ENCODE data around the gene PARP2. TPM values are rescaled to one million over a fixed set of nuclear protein-coding genes. Genes with fewer than 3 reads are reported as not detected.

Gene PARP2
- total RNA-seq, 2 donors from 2014 or later, result 6.5 to 8.9 TPM

- H3K27me3 ChIP-seq, result no peaks in the 10 kb centered on the region
- H3K27ac ChIP-seq, result no peak overlapping the region
- H3K9me3 ChIP-seq, result no peaks in the 10 kb centered on the region
- H3K4me3 ChIP-seq, result no peak overlapping the region
- H3K36me3 ChIP-seq, result peaks cover 98% of the 10 kb centered on the region
- no peak for DNase-seq (ENCODE audit: low spot score)
- TF ChIP-seq CTCF (IDR thresholded peaks at IDR 0.05), result no peak
- H3K4me1 ChIP-seq, result no peaks in the 10 kb centered on the region
These were observed 44.1 kb downstream of the PARP2 start for GRCh38 chr14:20387576-20387975.

GRCh38 chr14:20388159-20388558, 44.7 kb downstream of the PARP2 start:
- Histone ChIP-seq H3K27me3 (no peaks in the 10 kb centered on the region), H3K9me3 (no peaks in the 10 kb centered on the region), H3K36me3 (peaks cover 95% of the 10 kb centered on the region), H3K4me1 (no peaks in the 10 kb centered on the region), H3K27ac (no peak overlapping the region), H3K4me3 (no peak overlapping the region)
- no peak for TF ChIP-seq CTCF (IDR thresholded peaks at IDR 0.05)
- DNase-seq (ENCODE audit: low spot score), result no peak

- H3K36me3 ChIP-seq, result peaks cover 82% of the 10 kb centered on the region
- no peak for TF ChIP-seq CTCF (IDR thresholded peaks at IDR 0.05)
These were observed 48.1 kb downstream of the PARP2 start for GRCh38 chr14:20391505-20391904.

GRCh38 chr14:20397511-20397910, 54.1 kb downstream of the PARP2 start:
- no peak overlapping the region for H3K27ac ChIP-seq
- no peak for TF ChIP-seq CTCF (IDR thresholded peaks at IDR 0.05)
- H3K36me3 ChIP-seq, result peaks cover 78% of the 10 kb centered on the region
- no peak for DNase-seq (ENCODE audit: low spot score)
- H3K4me1 ChIP-seq, result no peaks in the 10 kb centered on the region
- no peaks in the 10 kb centered on the region for H3K27me3 ChIP-seq
- no peak overlapping the region for H3K4me3 ChIP-seq
- H3K9me3 ChIP-seq, result no peaks in the 10 kb centered on the region

More at GRCh38 chr14:20391505-20391904, 48.1 kb downstream of the PARP2 start:
- H3K4me1 ChIP-seq, result no peaks in the 10 kb centered on the region
- H3K9me3 ChIP-seq, result no peaks in the 10 kb centered on the region
- H3K27me3 ChIP-seq, result no peaks in the 10 kb centered on the region
- H3K27ac ChIP-seq, result no peak overlapping the region
- no peak for DNase-seq (ENCODE audit: low spot score)
- H3K4me3 ChIP-seq, result no peak overlapping the region

GRCh38 chr14:20400589-20400964, 57.1 kb downstream of the PARP2 start:
- Histone ChIP-seq H3K27ac (no peak overlapping the region), H3K4me3 (no peak overlapping the region), H3K27me3 (no peaks in the 10 kb centered on the region), H3K9me3 (no peaks in the 10 kb centered on the region), H3K4me1 (no peaks in the 10 kb centered on the region), H3K36me3 (peaks cover 93% of the 10 kb centered on the region)
- DNase-seq (ENCODE audit: low spot score), result no peak
- no peak for TF ChIP-seq CTCF (IDR thresholded peaks at IDR 0.05)

GRCh38 chr14:20400965-20401593, 57.6 kb downstream of the PARP2 start:
- Histone ChIP-seq H3K4me3 (no peak overlapping the region), H3K4me1 (no peaks in the 10 kb centered on the region), H3K9me3 (no peaks in the 10 kb centered on the region), H3K27me3 (no peaks in the 10 kb centered on the region), H3K27ac (no peak overlapping the region), H3K36me3 (peaks cover 93% of the 10 kb centered on the region)
- no peak for DNase-seq (ENCODE audit: low spot score)
- TF ChIP-seq CTCF (IDR thresholded peaks at IDR 0.05), result no peak
